Neural progenitor cell (in vitro differentiated cells): ENCODE data around the gene USP7. TPM values are rescaled to one million over a fixed set of nuclear protein-coding genes. Genes with fewer than 3 reads are reported as not detected.
"Not testable (repeated sequence)": the region's sequence is repeated elsewhere in the genome, so short reads cannot be mapped to it uniquely, and the experiment has no call there.

Experiments
- DNase-seq: peaks from one replicate; pipeline ENCODE4 v3.0.0-alpha.2; 2016; ENCODE audit warnings: low spot score
- H2AFZ ChIP-seq: fragments of 200-600 bp; sonication (generic); replicated peaks from 2 replicates; pipeline ENCODE4 v1.6.1; 2016; ENCODE audit warnings: antibody characterized with exemption
- H3F3A ChIP-seq: fragments of 200-600 bp; sonication (generic); 2 replicates; pipeline ENCODE4 v1.6.1; 2016; ENCODE audit warnings: antibody characterized with exemption, low read depth
- H3K27ac ChIP-seq: fragments of 200-600 bp; sonication (generic); 2 replicates; pipeline ENCODE4 v1.5.1; 2016; ENCODE audit warnings: mild to moderate bottlenecking
- H3K27me3 ChIP-seq: fragments of 200-600 bp; sonication (generic); 2 replicates; pipeline ENCODE4 v1.6.1; 2016; ENCODE audit warnings: mild to moderate bottlenecking, moderate library complexity
- H3K36me3 ChIP-seq: fragments of 200-600 bp; sonication (generic); 2 replicates; pipeline ENCODE4 v1.5.1; 2016
- H3K4me1 ChIP-seq: fragments of 200-600 bp; sonication (generic); 2 replicates; pipeline ENCODE4 v1.6.1; 2016; ENCODE audit warnings: mixed run types
- H3K4me2 ChIP-seq: fragments of 200-600 bp; sonication (generic); 2 replicates; pipeline ENCODE4 v1.6.1; 2016
- H3K4me3 ChIP-seq: fragments of 200-600 bp; sonication (generic); 2 replicates; pipeline ENCODE4 v1.5.1; 2016
- H3K79me2 ChIP-seq: fragments of 200-600 bp; sonication (generic); 2 replicates; pipeline ENCODE4 v1.6.1; 2016; ENCODE audit warnings: low read depth
- H3K9ac ChIP-seq: fragments of 200-600 bp; sonication (generic); 2 replicates; pipeline ENCODE4 v1.6.1; 2016
- H3K9me3 ChIP-seq: fragments of 200-600 bp; sonication (generic); 2 replicates; pipeline ENCODE4 v1.5.1; 2016; ENCODE audit warnings: low read depth
- H4K20me1 ChIP-seq: fragments of 200-600 bp; sonication (generic); 2 replicates; pipeline ENCODE4 v1.6.1; 2016; ENCODE audit warnings: low read depth
- H3K27ac Mint-ChIP-seq: 3 replicates; pipeline ENCODE4 v1.8.0; 2021; ENCODE audit warnings: mixed read lengths
- H3K27me3 Mint-ChIP-seq: 2 replicates; pipeline ENCODE4 v1.8.0; 2022; ENCODE audit warnings: low read depth, mild to moderate bottlenecking, inconsistent platforms, moderate library complexity, mixed read lengths; ENCODE audit not compliant: insufficient read depth
- H3K36me3 Mint-ChIP-seq: 3 replicates; pipeline ENCODE4 v1.8.0; 2021; ENCODE audit warnings: mixed read lengths
- H3K4me1 Mint-ChIP-seq: 3 replicates; pipeline ENCODE4 v1.8.0; 2021; ENCODE audit warnings: mixed read lengths
- H3K4me3 Mint-ChIP-seq: 3 replicates; pipeline ENCODE4 v1.8.0; 2021; ENCODE audit warnings: mild to moderate bottlenecking, moderate library complexity, mixed read lengths
- H3K9me3 Mint-ChIP-seq: 3 replicates; pipeline ENCODE4 v1.8.0; 2020; ENCODE audit warnings: mixed read lengths
- CTCF ChIP-seq: fragments of 200-600 bp; sonication (generic); IDR thresholded peaks from 2 replicates; pipeline ENCODE4 v1.5.1; 2017; ENCODE audit warnings: antibody characterized with exemption, mild to moderate bottlenecking
- EZH2 ChIP-seq: fragments of 200-600 bp; sonication (generic); IDR thresholded peaks from 2 replicates; pipeline ENCODE4 v1.6.1; 2017; ENCODE audit warnings: antibody characterized with exemption, mild to moderate bottlenecking, moderate library complexity
- EZH2phosphoT487 ChIP-seq: fragments of 200-600 bp; sonication (generic); IDR thresholded peaks from 2 replicates; pipeline ENCODE4 v1.6.1; 2017; ENCODE audit warnings: antibody characterized with exemption
- total RNA-seq: library from RNA; depleted of rRNA; stranded (reverse); fragments of >200 nt; gene quantifications from 2 replicates; pipeline ENCODE4 v1.2.3, GENCODE V29; 2015; ENCODE audit warnings: low replicate concordance

USP7 gene
- total RNA-seq, 1 donor from 2014 or later: 90.3 TPM

- H3K4me1 ChIP-seq: peaks cover 8% of the 10 kb centered on the region
- H3K27ac ChIP-seq: no peak overlapping the region
- Mint-ChIP-seq H3K4me1 (peaks cover 43% of the 10 kb centered on the region), H3K9me3 (no peaks in the 10 kb centered on the region), H3K27ac (no peak overlapping the region), H3K4me3 (no peak overlapping the region), H3K27me3 (peaks cover 3% of the 10 kb centered on the region), H3K36me3 (peaks cover 55% of the 10 kb centered on the region)
- no peaks in the 10 kb centered on the region for H3K27me3 ChIP-seq
- H3K4me3 ChIP-seq: no peak overlapping the region
- peaks cover 44% of the 10 kb centered on the region for H4K20me1 ChIP-seq
- H3F3A ChIP-seq: no peaks in the 10 kb centered on the region
- TF ChIP-seq CTCF: no peak
- TF ChIP-seq EZH2: no peak
- TF ChIP-seq EZH2phosphoT487: no peak
- DNase-seq: no peak
- peaks cover 18% of the 10 kb centered on the region for H3K36me3 ChIP-seq
- H3K9me3 ChIP-seq: no peaks in the 10 kb centered on the region
- no peak overlapping the region for H2AFZ ChIP-seq
- H3K9ac ChIP-seq: no peak overlapping the region
- peaks cover 29% of the 10 kb centered on the region for H3K79me2 ChIP-seq
- H3K4me2 ChIP-seq: no peak overlapping the region
Measured at GRCh38 chr16:8920645-8921346, 42.9 kb downstream of the USP7 start.

GRCh38 chr16:8919934-8920462 lies 43.7 kb downstream of the USP7 start:
- H2AFZ ChIP-seq: no peak overlapping the region
- no peak overlapping the region for H3K9ac ChIP-seq
- Mint-ChIP-seq H3K4me1 (peaks cover 46% of the 10 kb centered on the region), H3K27ac (peak overlapping the region; percentile 41), H3K36me3 (peaks cover 56% of the 10 kb centered on the region), H3K27me3 (peaks cover 5% of the 10 kb centered on the region), H3K9me3 (no peaks in the 10 kb centered on the region), H3K4me3 (no peak overlapping the region)
- H3K79me2 ChIP-seq: peaks cover 22% of the 10 kb centered on the region
- H3K27ac ChIP-seq: no peak overlapping the region
- no peak overlapping the region for H3K4me3 ChIP-seq
- H3K4me2 ChIP-seq: no peak overlapping the region
- H4K20me1 ChIP-seq: peaks cover 36% of the 10 kb centered on the region
- TF ChIP-seq CTCF (no peak), EZH2phosphoT487 (no peak), EZH2 (no peak)
- H3K9me3 ChIP-seq: no peaks in the 10 kb centered on the region
- H3K4me1 ChIP-seq: peaks cover 8% of the 10 kb centered on the region
- no peaks in the 10 kb centered on the region for H3K27me3 ChIP-seq
- no peaks in the 10 kb centered on the region for H3F3A ChIP-seq
- H3K36me3 ChIP-seq: peaks cover 24% of the 10 kb centered on the region
- DNase-seq: no peak

- peaks cover 8% of the 10 kb centered on the region for H3K4me1 ChIP-seq
- peaks cover 42% of the 10 kb centered on the region for H3K4me1 Mint-ChIP-seq
- H3K27me3 Mint-ChIP-seq: peaks cover 3% of the 10 kb centered on the region
- no peak overlapping the region for H3K27ac ChIP-seq
- H3K79me2 ChIP-seq: peaks cover 22% of the 10 kb centered on the region
- no peaks in the 10 kb centered on the region for H3K9me3 ChIP-seq
- no peak overlapping the region for H3K4me3 Mint-ChIP-seq
- H2AFZ ChIP-seq: no peak overlapping the region
- no peaks in the 10 kb centered on the region for H3K27me3 ChIP-seq
- H3K36me3 ChIP-seq: peaks cover 25% of the 10 kb centered on the region
- no peak overlapping the region for H3K27ac Mint-ChIP-seq
- H3K9ac ChIP-seq: no peak overlapping the region
- no peak overlapping the region for H3K4me3 ChIP-seq
- H4K20me1 ChIP-seq: peaks cover 36% of the 10 kb centered on the region
- H3K4me2 ChIP-seq: no peak overlapping the region
- TF ChIP-seq CTCF (no peak), EZH2 (no peak), EZH2phosphoT487 (no peak)
- no peaks in the 10 kb centered on the region for H3K9me3 Mint-ChIP-seq
- DNase-seq: no peak
- peaks cover 60% of the 10 kb centered on the region for H3K36me3 Mint-ChIP-seq
- peaks cover under 1% of the 10 kb centered on the region for H3F3A ChIP-seq
Measured at GRCh38 chr16:8919089-8919933, 44.4 kb downstream of the USP7 start.

GRCh38 chr16:8917336-8917735 lies 46.4 kb downstream of the USP7 start:
- peaks cover 35% of the 10 kb centered on the region for H4K20me1 ChIP-seq
- Mint-ChIP-seq H3K4me1 (peaks cover 39% of the 10 kb centered on the region), H3K36me3 (peaks cover 71% of the 10 kb centered on the region)
- H3K27ac ChIP-seq, H3K9me3 ChIP-seq, DNase-seq, H3K27ac Mint-ChIP-seq, H3K4me3 Mint-ChIP-seq, H3F3A ChIP-seq, H3K9me3 Mint-ChIP-seq, H3K27me3 Mint-ChIP-seq, H3K9ac ChIP-seq, H3K4me2 ChIP-seq, H3K4me1 ChIP-seq, H3K4me3 ChIP-seq, H3K27me3 ChIP-seq, H2AFZ ChIP-seq: not testable (repeated sequence)
- peaks cover 23% of the 10 kb centered on the region for H3K79me2 ChIP-seq
- H3K36me3 ChIP-seq: peaks cover 18% of the 10 kb centered on the region
